CD4-positive, CD25-positive, alpha-beta regulatory T cell (primary cell): Measurements from ENCODE around the gene SLC12A6. TPM values are rescaled to one million over a fixed set of nuclear protein-coding genes. Genes with fewer than 3 reads are reported as not detected.
A peak's percentile ranks its signal among the peaks of the same experiment; 100 is the strongest.
"Not testable (repeated sequence)": the region's sequence is repeated elsewhere in the genome, so short reads cannot be mapped to it uniquely, and the experiment has no call there.

Experiments
- ATAC-seq, 2 donors: fragments of 150-1000 bp; cut with Tn5 transposase; one replicate each; pipeline ENCODE4 v1.10.0; 2021; ENCODE audit warnings: low read depth in 2 of 2, moderate number of reproducible peaks in 2 of 2, moderate library complexity in 1 of 2
- DNase-seq, 3 donors: peaks; one replicate each; pipeline versions ENCODE4 v3.0.0 to v3.0.0-alpha.2; 2012 to 2022; ENCODE audit warnings: mixed read lengths in 1 of 3
- H3K27ac ChIP-seq: one replicate; pipeline ENCODE4 v1.7.0; 2013; ENCODE audit warnings: mild to moderate bottlenecking, low read length; ENCODE audit not compliant: insufficient read depth, poor library complexity, severe bottlenecking
- H3K27me3 ChIP-seq: one replicate; pipeline ENCODE4 v1.7.0; 2013; ENCODE audit warnings: low read length; ENCODE audit not compliant: control insufficient read depth, insufficient read depth
- H3K36me3 ChIP-seq: one replicate; pipeline ENCODE4 v1.7.0; 2013; ENCODE audit warnings: mild to moderate bottlenecking, low read length, moderate library complexity; ENCODE audit not compliant: control insufficient read depth, insufficient read depth
- H3K4me1 ChIP-seq: 2 replicates; pipeline ENCODE4 v1.7.0; 2013; ENCODE audit warnings: mild to moderate bottlenecking, low read length; ENCODE audit not compliant: insufficient read depth, control insufficient read depth, poor library complexity, severe bottlenecking
- H3K4me3 ChIP-seq: one replicate; pipeline ENCODE4 v1.7.0; 2013; ENCODE audit warnings: low read depth, mild to moderate bottlenecking, low read length, moderate library complexity
- H3K9me3 ChIP-seq, 2 experiments: 1 replicate in 1 of 2; 2 replicates in 1 of 2; pipeline ENCODE4 v1.7.0; 2013; ENCODE audit warnings: low read length in 2 of 2, mild to moderate bottlenecking in 1 of 2, moderate library complexity in 1 of 2; ENCODE audit not compliant: control insufficient read depth in 2 of 2
- H3K27ac Mint-ChIP-seq, 3 donors: one replicate each; pipeline ENCODE4 v1.8.0; 2020 to 2022; ENCODE audit warnings: mild to moderate bottlenecking in 3 of 3, mixed read lengths in 3 of 3, moderate library complexity in 2 of 3
- H3K27me3 Mint-ChIP-seq: one replicate; pipeline ENCODE4 v1.8.0; 2022; ENCODE audit warnings: mild to moderate bottlenecking, mixed read lengths
- H3K36me3 Mint-ChIP-seq: one replicate; pipeline ENCODE4 v1.8.0; 2020; ENCODE audit warnings: mixed read lengths
- H3K4me1 Mint-ChIP-seq, 4 donors: one replicate each; pipeline ENCODE4 v1.8.0; 2020 to 2022; ENCODE audit warnings: mixed read lengths in 4 of 4, mild to moderate bottlenecking in 1 of 4
- H3K4me3 Mint-ChIP-seq, 4 donors: one replicate each; pipeline ENCODE4 v1.8.0; 2020 to 2022; ENCODE audit warnings: mild to moderate bottlenecking in 4 of 4, mixed read lengths in 4 of 4, moderate library complexity in 3 of 4
- H3K9me3 Mint-ChIP-seq, 7 donors: one replicate each; pipeline ENCODE4 v1.8.0; 2020 to 2022; ENCODE audit warnings: mixed read lengths in 7 of 7, mild to moderate bottlenecking in 3 of 7, moderate library complexity in 2 of 7
- polyA plus RNA-seq, 4 donors: library from polyadenylated mRNA; unstranded; fragments of 300-500 nt; fragmentation: Illumina TruSeq; gene quantifications; one replicate each; pipeline ENCODE4 v1.2.3, GENCODE V29; 2021
- total RNA-seq: library from RNA; stranded (reverse); gene quantifications from one replicate; pipeline ENCODE4 v1.2.3, GENCODE V29; 2022

Gene SLC12A6
- total and polyA plus RNA-seq, 5 donors from 2014 or later, result 14.1 to 150 (median 14.7) TPM

DNA sequence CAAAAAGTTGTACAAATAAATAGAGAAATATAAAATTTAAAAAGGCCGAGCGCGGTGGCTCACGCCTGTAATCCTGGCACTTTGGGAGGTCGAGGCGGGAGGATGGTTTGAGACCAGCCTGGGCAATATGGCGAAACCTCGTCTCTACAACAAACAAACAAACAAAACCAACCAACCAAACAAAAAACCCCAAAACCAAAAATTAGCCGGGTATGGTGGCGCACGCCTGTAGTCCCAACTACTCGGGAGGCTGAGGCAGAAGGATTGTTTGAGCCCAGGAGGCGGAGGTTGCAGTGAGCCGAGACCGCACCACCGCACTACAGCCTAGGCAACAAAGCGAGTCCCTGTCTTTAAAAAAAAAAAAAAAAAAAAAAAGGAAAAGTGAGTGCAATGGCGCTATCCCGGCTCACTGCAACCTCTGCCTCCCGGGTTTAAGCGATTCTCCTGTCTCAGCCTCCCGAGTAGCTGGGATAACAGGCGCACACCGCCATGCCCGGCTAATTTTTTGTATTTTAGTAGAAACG is 4.7 kb upstream of the SLC12A6 start:
- not testable (repeated sequence) for H3K9me3 Mint-ChIP-seq, H3K27me3 Mint-ChIP-seq, ATAC-seq, H3K4me3 Mint-ChIP-seq, H3K9me3 ChIP-seq, DNase-seq, H3K27me3 ChIP-seq
- peak overlapping the region; percentile 99 for H3K4me3 ChIP-seq
- peaks cover 29% of the 10 kb centered on the region for H3K4me1 ChIP-seq
- Mint-ChIP-seq H3K36me3 (peaks cover 16% of the 10 kb centered on the region), H3K27ac (peak overlapping the region in 2 of 3 donors; percentile 93 to 97), H3K4me1 (peaks cover 14 to 33% (median 16%) of the 10 kb centered on the region in 4 donors)
- peaks cover 14% of the 10 kb centered on the region for H3K36me3 ChIP-seq
- peak overlapping the region; percentile 90 for H3K27ac ChIP-seq

DNA sequence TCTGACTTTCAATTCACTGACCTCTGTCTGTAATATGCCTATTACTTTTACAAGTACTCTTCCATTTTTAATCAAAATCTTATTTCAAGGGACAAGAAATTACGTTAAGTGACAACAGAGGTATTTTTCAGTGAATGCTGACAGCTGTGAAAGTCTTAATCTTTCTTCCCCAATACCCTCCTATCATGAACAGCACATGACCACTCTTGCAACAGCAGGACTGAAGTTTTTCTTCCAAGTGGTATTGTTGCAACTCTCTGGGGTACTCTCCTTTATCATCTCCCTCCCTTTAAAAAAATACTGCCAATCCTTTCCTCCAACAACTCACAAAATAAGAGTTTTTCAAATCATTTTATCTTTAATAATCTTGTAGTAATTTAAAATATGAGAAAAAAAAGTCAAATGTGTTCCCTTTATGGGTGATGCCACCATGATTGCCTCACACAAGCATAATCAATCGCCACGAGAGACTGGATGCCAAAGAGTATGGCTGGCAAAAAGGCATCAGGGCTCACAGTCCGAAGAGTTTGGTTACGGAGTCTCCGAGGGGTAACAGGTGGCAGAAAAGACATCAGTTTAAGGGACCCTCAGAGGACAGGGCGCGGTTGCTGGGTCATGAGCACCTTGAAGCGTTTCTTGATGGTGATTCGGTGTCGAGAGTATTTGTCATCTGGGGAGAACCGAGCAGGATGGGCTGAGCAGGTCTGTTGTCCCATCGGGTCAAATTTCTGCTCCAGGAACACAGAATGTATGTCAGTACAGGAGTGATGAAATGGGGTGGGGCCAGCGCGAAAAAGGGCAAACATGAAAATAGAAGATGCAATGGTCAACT is 4.0 kb upstream of the SLC12A6 start:
- Mint-ChIP-seq H3K4me3 (peak overlapping the region in 1 of 4 donors; percentile 83), H3K9me3 (peaks cover 0 to 2% (median 0%) of the 10 kb centered on the region in 7 donors), H3K27me3 (no peaks in the 10 kb centered on the region), H3K4me1 (peaks cover 14 to 38% (median 20%) of the 10 kb centered on the region in 4 donors), H3K27ac (peak overlapping the region in 2 of 3 donors; percentile 93 to 97), H3K36me3 (peaks cover 16% of the 10 kb centered on the region)
- peaks cover 14% of the 10 kb centered on the region for H3K36me3 ChIP-seq
- no peaks in the 10 kb centered on the region for H3K27me3 ChIP-seq
- peaks cover 32% of the 10 kb centered on the region for H3K4me1 ChIP-seq
- peak overlapping the region; percentile 99 for H3K4me3 ChIP-seq
- DNase-seq, result no peak
- peak overlapping the region; percentile 23 for H3K27ac ChIP-seq
- ATAC-seq, result no peak
- H3K9me3 ChIP-seq, result no peaks in the 10 kb centered on the region

DNA sequence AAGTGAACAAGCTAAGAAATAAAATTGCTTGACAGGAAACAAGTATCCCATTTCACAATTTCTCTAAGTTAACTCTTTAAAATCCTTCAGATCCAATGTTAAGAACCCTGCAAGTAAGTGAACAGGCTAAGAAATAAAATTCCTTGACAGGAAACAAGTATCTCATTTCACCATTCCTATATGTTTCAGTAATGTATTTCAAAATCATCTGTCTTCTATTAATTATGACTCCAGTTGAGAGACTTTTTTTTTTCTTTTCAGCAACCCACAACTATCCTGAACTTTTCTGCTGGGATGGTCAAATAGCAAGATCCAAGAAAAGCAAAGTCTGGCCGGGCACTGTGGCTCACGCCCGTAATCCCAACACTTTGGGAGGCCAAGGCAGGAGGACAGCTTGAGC is 2.4 kb upstream of the SLC12A6 start:
- ATAC-seq, result no peak
- H3K4me3 Mint-ChIP-seq, result peak overlapping the region in 2 of 4 donors; percentile 27 to 58
- H3K9me3 ChIP-seq, result no peaks in the 10 kb centered on the region
- DNase-seq, result no peak
- H3K27me3 Mint-ChIP-seq, result no peaks in the 10 kb centered on the region
- peaks cover 16% of the 10 kb centered on the region for H3K36me3 Mint-ChIP-seq
- H3K27ac ChIP-seq, result peak overlapping the region; percentile 16
- peaks cover 23 to 48% (median 29%) of the 10 kb centered on the region in 4 donors for H3K4me1 Mint-ChIP-seq
- H3K9me3 Mint-ChIP-seq, result peaks cover 0 to 2% (median 0%) of the 10 kb centered on the region in 7 donors
- no peak overlapping the region for H3K4me3 ChIP-seq
- H3K4me1 ChIP-seq, result peaks cover 47% of the 10 kb centered on the region
- no peaks in the 10 kb centered on the region for H3K27me3 ChIP-seq
- H3K27ac Mint-ChIP-seq, result peak overlapping the region in 1 of 3 donors; percentile 20
- peaks cover 14% of the 10 kb centered on the region for H3K36me3 ChIP-seq

DNA sequence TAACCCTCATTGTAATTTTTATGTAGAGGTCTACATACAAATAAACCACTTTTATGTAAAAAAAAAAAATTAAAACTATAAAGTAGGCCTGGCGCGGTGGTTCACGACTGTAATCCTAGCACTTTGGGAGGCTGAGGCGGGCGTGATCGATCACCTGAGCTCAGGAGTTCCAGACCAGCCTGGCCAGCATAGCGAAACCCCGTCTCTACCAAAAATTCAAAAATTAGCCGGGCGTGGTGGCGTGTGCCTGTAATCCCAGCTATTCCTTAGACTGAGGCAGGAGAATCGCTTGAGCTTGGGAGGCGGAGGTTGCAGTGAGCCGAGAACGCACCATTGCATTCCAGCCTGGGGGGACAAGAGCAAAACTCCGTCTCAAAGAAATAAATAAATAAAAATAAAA is 766 bp upstream of the SLC12A6 start:
- DNase-seq, result no peak
- Mint-ChIP-seq H3K36me3 (peaks cover 16% of the 10 kb centered on the region), H3K9me3 (peaks cover 0 to 2% (median 0%) of the 10 kb centered on the region in 7 donors), H3K4me1 (peaks cover 25 to 59% (median 33%) of the 10 kb centered on the region in 4 donors), H3K4me3 (peak overlapping the region in 2 of 4 donors; percentile 48 to 82), H3K27ac (peak overlapping the region in 1 of 3 donors; percentile 96), H3K27me3 (no peaks in the 10 kb centered on the region)
- H3K36me3 ChIP-seq, result peaks cover 14% of the 10 kb centered on the region
- ATAC-seq, result no peak
- peak overlapping the region; percentile 67 for H3K4me3 ChIP-seq
- no peaks in the 10 kb centered on the region for H3K27me3 ChIP-seq
- peaks cover 63% of the 10 kb centered on the region for H3K4me1 ChIP-seq
- H3K9me3 ChIP-seq, result no peaks in the 10 kb centered on the region
- peak overlapping the region; percentile 87 for H3K27ac ChIP-seq

DNA sequence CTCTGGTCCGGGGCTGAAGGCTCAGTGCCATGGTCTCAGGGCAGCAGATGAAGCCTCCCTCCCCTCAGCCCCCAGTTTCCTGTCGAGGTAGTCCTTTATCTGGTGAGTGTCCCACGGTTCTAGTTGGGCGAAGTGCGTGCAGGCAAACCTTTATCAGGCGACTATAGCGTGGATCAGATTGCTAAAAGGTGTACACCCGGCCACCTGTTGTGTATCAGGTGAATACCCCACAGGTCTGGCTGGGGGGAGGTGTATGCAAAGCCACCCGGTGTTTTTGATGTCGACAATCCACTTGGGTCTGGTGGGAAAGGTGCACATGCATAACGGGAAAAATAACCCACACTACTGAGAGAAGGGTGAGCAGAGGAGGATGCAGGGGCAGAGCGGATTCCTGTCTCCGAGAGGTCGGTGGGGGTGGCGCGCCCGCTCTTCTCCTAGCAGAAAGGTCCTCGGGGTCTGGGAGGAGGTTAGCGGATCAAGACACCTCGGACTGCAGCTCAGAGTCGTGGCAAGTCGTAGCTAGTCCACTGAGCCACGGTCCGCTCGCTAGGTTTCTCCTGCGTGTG is 507 bp downstream of the SLC12A6 start:
- no peaks in the 10 kb centered on the region for H3K27me3 Mint-ChIP-seq
- ATAC-seq (peak; percentile 6 to 10), DNase-seq (peak; percentile 16 to 60 (median 36))
- Histone ChIP-seq H3K27me3 (no peaks in the 10 kb centered on the region), H3K9me3 (no peaks in the 10 kb centered on the region), H3K4me1 (peaks cover 71% of the 10 kb centered on the region), H3K4me3 (peak overlapping the region; percentile 97), H3K36me3 (peaks cover 14% of the 10 kb centered on the region), H3K27ac (peak overlapping the region; percentile 87)
- peaks cover 27 to 69% (median 38%) of the 10 kb centered on the region in 4 donors for H3K4me1 Mint-ChIP-seq
- H3K4me3 Mint-ChIP-seq, result peak overlapping the region in 3 of 4 donors; percentile 99
- H3K9me3 Mint-ChIP-seq, result peaks cover 0 to 2% (median 0%) of the 10 kb centered on the region in 7 donors
- H3K36me3 Mint-ChIP-seq, result peaks cover 16% of the 10 kb centered on the region
- H3K27ac Mint-ChIP-seq, result peak overlapping the region; percentile 96 to 99 (median 99)

DNA sequence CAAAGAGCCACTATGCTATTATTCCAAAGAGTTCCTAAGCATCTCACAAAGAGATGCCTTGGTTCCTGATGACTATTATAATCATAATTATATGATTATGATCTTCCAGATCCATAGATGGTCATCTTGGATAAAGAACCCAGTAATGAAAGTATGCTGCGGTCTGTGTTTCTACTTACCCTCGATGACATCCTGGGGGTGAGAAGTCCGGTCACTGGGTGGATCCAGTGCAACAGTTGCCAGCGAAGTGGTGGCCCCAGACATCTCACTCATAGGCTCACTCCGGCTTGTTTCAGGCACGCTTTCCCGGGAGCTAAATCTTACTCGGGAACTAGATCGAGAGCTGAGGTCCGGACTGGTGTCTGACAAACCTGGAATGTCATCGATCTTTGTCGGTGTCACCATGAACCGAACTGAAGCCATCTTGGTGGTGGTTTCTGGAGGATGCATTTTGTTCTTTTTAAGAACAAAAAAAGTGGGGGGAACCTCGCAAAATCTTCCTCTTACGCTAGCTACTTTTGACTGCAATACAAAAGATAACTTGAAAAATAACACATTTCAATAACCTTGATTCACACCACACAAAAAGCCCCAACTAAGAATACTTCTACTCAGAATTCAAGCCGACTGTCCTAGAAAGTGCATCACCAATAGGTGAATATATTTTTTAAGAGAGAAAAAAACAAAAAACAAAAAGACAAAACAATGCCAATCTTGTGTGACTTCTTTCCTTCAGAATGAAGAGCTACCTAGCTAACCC is 1.2 kb downstream of the SLC12A6 start:
- no peaks in the 10 kb centered on the region for H3K27me3 Mint-ChIP-seq
- Histone ChIP-seq H3K36me3 (peaks cover 10% of the 10 kb centered on the region), H3K27me3 (no peaks in the 10 kb centered on the region), H3K9me3 (no peaks in the 10 kb centered on the region), H3K27ac (peak overlapping the region; percentile 87), H3K4me1 (peaks cover 71% of the 10 kb centered on the region), H3K4me3 (peak overlapping the region; percentile 97)
- DNase-seq, result peak in 1 of 3 donors; percentile 45
- H3K4me1 Mint-ChIP-seq, result peaks cover 27 to 68% (median 38%) of the 10 kb centered on the region in 4 donors
- H3K4me3 Mint-ChIP-seq, result peak overlapping the region in 3 of 4 donors; percentile 99
- peak overlapping the region; percentile 96 to 99 (median 99) for H3K27ac Mint-ChIP-seq
- peaks cover 10% of the 10 kb centered on the region for H3K36me3 Mint-ChIP-seq
- peak in 1 of 2 donors; percentile 3 for ATAC-seq
- H3K9me3 Mint-ChIP-seq, result peaks cover 0 to 2% (median 0%) of the 10 kb centered on the region in 7 donors
